Endodermal cell (in vitro differentiated cells): ENCODE measurements around the gene SLC16A1. TPM values are rescaled to one million over a fixed set of nuclear protein-coding genes. Genes with fewer than 3 reads are reported as not detected.
A peak's percentile ranks its signal among the peaks of the same experiment; 100 is the strongest.

Experiments used
- DNase-seq: peaks from one replicate; pipeline ENCODE4 v3.0.0-alpha.2; 2017
- H3K27ac ChIP-seq: 2 replicates; pipeline ENCODE4 v1.5.1; 2013; ENCODE audit warnings: mild to moderate bottlenecking, low read depth, low read length, moderate library complexity
- H3K27me3 ChIP-seq: 2 replicates; pipeline ENCODE4 v1.6.1; 2013; ENCODE audit warnings: mild to moderate bottlenecking, low read length, moderate library complexity; ENCODE audit not compliant: insufficient read depth, control insufficient read depth, poor library complexity, severe bottlenecking
- H3K36me3 ChIP-seq: 2 replicates; pipeline ENCODE4 v1.7.0; 2013; ENCODE audit warnings: mild to moderate bottlenecking, low read length, moderate library complexity; ENCODE audit not compliant: control insufficient read depth, insufficient read depth
- H3K4me1 ChIP-seq: one replicate; pipeline ENCODE4 v1.7.0; 2013; ENCODE audit warnings: low read length; ENCODE audit not compliant: control insufficient read depth, insufficient read depth
- H3K4me3 ChIP-seq: 2 replicates; pipeline ENCODE4 v1.5.1; 2013; ENCODE audit warnings: mild to moderate bottlenecking, low read length, moderate library complexity
- H3K9ac ChIP-seq: 2 replicates; pipeline ENCODE4 v1.6.1; 2013; ENCODE audit warnings: mild to moderate bottlenecking, low read length, moderate library complexity; ENCODE audit not compliant: poor library complexity, severe bottlenecking; ENCODE audit errors: extremely low read depth
- H3K9me3 ChIP-seq: 2 replicates; pipeline ENCODE4 v1.6.1; 2013; ENCODE audit warnings: mild to moderate bottlenecking, low read length, moderate library complexity; ENCODE audit not compliant: control insufficient read depth
- H3K27ac Mint-ChIP-seq: 2 replicates; pipeline ENCODE4 v1.8.0; 2020; ENCODE audit warnings: mixed read lengths
- H3K27me3 Mint-ChIP-seq: 2 replicates; pipeline ENCODE4 v1.8.0; 2021; ENCODE audit warnings: mild to moderate bottlenecking, mixed read lengths; ENCODE audit not compliant: insufficient read depth
- H3K36me3 Mint-ChIP-seq: 2 replicates; pipeline ENCODE4 v1.8.0; 2020; ENCODE audit warnings: low read depth, mixed read lengths
- H3K4me1 Mint-ChIP-seq: 2 replicates; pipeline ENCODE4 v1.8.0; 2020; ENCODE audit warnings: mixed read lengths
- H3K4me3 Mint-ChIP-seq: 2 replicates; pipeline ENCODE4 v1.8.0; 2020; ENCODE audit warnings: mild to moderate bottlenecking, moderate library complexity, mixed read lengths
- H3K9me3 Mint-ChIP-seq: 2 replicates; pipeline ENCODE4 v1.8.0; 2020; ENCODE audit warnings: mild to moderate bottlenecking, mixed read lengths
- CTCF ChIP-seq: fragments of 200-600 bp; sonication (generic); conservative IDR thresholded peaks from 2 replicates; pipeline ENCODE4 v1.5.0; 2021; ENCODE audit warnings: antibody characterized with exemption, mild to moderate bottlenecking
- WGBS, 2 experiments: methylation state at CpG; one replicate each; pipeline versions ENCODE4 v1.1.5 to v1.1.7; 2013; ENCODE audit warnings: missing lambda C conversion rate in 2 of 2, mixed read lengths in 1 of 2; ENCODE audit not compliant: insufficient coverage in 1 of 2, insufficient read length in 1 of 2; 5-methylcytosine and 5-hydroxymethylcytosine counted together
- total RNA-seq, 2 donors: library from RNA; stranded (reverse); fragmentation: NEBNext Ultra II Directional in 1 of 2; extraction: Animal tissue kit (Norgen Biotek cat#: 25700) in 1 of 2; gene quantifications; 2 replicates in 1 of 2; 3 replicates in 1 of 2; pipeline ENCODE4 v1.2.1, GENCODE V29; 2021

The SLC16A1 gene
- total RNA-seq, 2 donors from 2014 or later = 229 to 248 TPM

- H3K27me3 Mint-ChIP-seq = no peaks in the 10 kb centered on the region
- H3K9ac ChIP-seq = no peak overlapping the region
- no peak overlapping the region for H3K27ac Mint-ChIP-seq
- no peaks in the 10 kb centered on the region for H3K4me1 Mint-ChIP-seq
- WGBS, 2 experiments = 80 to 100% methylated on average over 1 of the region's 1 CpG
- H3K27ac ChIP-seq = no peak overlapping the region
- no peak for TF ChIP-seq CTCF
- DNase-seq = no peak
- H3K27me3 ChIP-seq = no peaks in the 10 kb centered on the region
- H3K4me3 Mint-ChIP-seq = no peak overlapping the region
- no peaks in the 10 kb centered on the region for H3K36me3 ChIP-seq
- peaks cover 3% of the 10 kb centered on the region for H3K9me3 Mint-ChIP-seq
- H3K36me3 Mint-ChIP-seq = peaks cover 1% of the 10 kb centered on the region
- H3K4me3 ChIP-seq = no peak overlapping the region
- no peaks in the 10 kb centered on the region for H3K4me1 ChIP-seq
- H3K9me3 ChIP-seq = peaks cover 12% of the 10 kb centered on the region
Observed at GRCh38 chr1:112974646-112975045, 18.6 kb upstream of the SLC16A1 start.

- Histone ChIP-seq H3K27ac (no peak overlapping the region), H3K4me1 (no peaks in the 10 kb centered on the region), H3K27me3 (no peaks in the 10 kb centered on the region), H3K36me3 (no peaks in the 10 kb centered on the region), H3K4me3 (no peak overlapping the region), H3K9me3 (peaks cover 12% of the 10 kb centered on the region), H3K9ac (no peak overlapping the region)
- Mint-ChIP-seq H3K4me1 (no peaks in the 10 kb centered on the region), H3K4me3 (no peak overlapping the region), H3K36me3 (peaks cover 7% of the 10 kb centered on the region), H3K9me3 (peaks cover 3% of the 10 kb centered on the region), H3K27ac (no peak overlapping the region), H3K27me3 (no peaks in the 10 kb centered on the region)
- DNase-seq = no peak
- TF ChIP-seq CTCF = no peak
- 100% methylated on average over 1 of the region's 1 CpG; no CpG with 5 or more reads in 1 of the 2 experiments for WGBS, 2 experiments
Observed at GRCh38 chr1:112973788-112974187, 17.8 kb upstream of the SLC16A1 start.

DNA sequence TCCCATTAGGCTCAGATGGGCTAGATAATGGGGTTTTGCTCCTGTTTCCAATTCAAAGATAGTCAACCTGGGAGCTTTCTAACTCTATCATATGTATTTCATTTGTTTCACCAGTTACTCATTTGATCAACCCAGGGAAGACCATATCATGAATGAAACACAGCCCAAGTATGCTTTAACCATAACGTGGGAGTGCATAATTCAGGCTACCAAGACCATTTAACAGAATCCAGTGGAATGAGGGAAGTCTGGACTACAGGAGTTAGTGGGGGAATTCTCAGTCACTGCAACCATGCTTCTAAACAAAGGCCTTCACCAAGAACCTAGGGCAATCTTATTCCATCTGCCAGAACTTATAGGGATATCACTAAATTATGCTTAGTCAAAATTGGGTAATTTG is 15.0 kb upstream of the SLC16A1 start:
- WGBS, 2 experiments = 84% methylated on average over 1 of the region's 1 CpG; no CpG with 5 or more reads in 1 of the 2 experiments

More for the DNA sequence above, 15.0 kb upstream of the SLC16A1 start:
- Mint-ChIP-seq H3K27ac (peak overlapping the region; percentile 40), H3K9me3 (peaks cover 3% of the 10 kb centered on the region), H3K36me3 (peaks cover 30% of the 10 kb centered on the region), H3K4me3 (no peak overlapping the region), H3K4me1 (no peaks in the 10 kb centered on the region), H3K27me3 (no peaks in the 10 kb centered on the region)
- no peaks in the 10 kb centered on the region for H3K4me1 ChIP-seq
- peaks cover 24% of the 10 kb centered on the region for H3K36me3 ChIP-seq
- H3K27me3 ChIP-seq = no peaks in the 10 kb centered on the region
- peaks cover 12% of the 10 kb centered on the region for H3K9me3 ChIP-seq
- no peak overlapping the region for H3K9ac ChIP-seq
- no peak for TF ChIP-seq CTCF
- no peak overlapping the region for H3K27ac ChIP-seq
- DNase-seq = no peak
- no peak overlapping the region for H3K4me3 ChIP-seq
